NCI-H82 (cell line): ENCODE results near the gene TP53BP1.
"Not testable (repeated sequence)": the region's sequence is repeated elsewhere in the genome, so short reads cannot be mapped to it uniquely, and the experiment has no call there.

Experiments used
- DNase-seq: peaks from one replicate; lab custom pipeline; 2025; lab: John Stamatoyannopoulos, UW

Gene TP53BP1

GRCh38 chr15:43420435-43420834 is 72.5 kb downstream of the TP53BP1 start:
- DNase-seq = no peak

DNA sequence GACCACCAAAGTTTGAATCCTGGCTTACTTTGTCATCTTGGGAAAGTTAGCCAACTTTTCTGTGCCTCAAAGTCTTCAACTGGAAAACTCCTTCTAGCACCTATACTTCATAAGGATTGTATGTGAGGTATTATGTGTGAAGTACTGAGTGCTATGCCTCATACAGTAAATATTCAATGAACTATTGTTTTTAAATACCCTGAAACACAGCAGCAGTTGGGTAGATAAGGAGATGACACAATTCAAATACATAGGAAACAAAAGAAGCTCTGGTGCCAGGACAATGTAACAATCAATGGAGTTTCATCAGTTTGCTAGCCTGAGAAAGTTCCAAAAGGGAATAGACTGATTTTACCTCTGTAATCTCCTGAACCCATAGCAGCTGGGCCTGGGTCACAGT is 78.8 kb downstream of the TP53BP1 start:
- DNase-seq = no peak

DNA sequence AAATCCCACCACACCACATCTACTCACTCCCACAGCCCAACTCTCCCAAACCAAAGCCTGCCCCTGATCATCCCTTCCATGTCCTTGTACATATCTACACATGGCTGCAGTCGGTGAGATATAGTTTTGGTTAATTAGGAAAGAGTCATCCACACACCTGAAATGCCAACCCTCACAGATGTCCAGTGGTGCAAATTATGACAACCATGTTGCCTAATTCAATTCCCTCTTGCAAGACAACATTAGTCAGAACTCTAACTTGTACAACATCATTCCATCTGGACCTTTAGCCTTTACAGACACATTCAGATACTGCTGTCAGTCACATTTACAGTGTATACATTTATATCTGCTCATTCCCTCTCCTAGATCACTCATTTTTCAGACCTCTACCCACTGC is 80.9 kb downstream of the TP53BP1 start:
- no peak for DNase-seq

DNA sequence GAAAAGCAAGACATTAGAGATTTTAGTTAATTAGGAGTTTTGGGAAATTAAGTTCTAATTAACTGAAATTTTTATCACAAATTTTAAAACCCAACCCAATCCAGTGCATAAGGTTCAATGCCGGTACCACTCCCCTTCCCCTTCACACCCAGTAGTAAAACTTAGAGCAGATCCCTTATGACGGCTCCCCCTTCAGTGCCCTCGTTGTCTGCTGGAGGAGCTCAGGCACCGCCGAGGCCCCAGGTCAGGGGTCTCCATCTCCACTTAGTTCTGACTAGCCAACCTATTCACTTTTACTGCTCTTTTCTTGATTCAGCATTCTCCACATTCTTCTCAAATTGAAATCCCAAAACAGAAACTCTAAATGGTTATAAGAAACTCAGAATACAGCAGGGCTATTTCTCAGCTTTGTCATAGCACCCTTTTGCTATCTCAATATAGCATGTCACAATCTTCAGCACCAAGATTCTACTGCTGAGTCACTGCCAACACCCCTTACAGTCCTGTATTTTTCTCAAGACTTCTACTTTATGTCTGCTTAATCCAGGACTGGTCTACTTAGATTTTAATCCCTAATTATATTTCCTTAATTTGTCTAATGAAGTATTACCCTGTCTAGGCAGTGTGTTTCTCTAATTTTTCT is 82.3 kb downstream of the TP53BP1 start:
- DNase-seq = no peak

GRCh38 chr15:43408789-43409188 is 84.2 kb downstream of the TP53BP1 start:
- no peak for DNase-seq

DNA sequence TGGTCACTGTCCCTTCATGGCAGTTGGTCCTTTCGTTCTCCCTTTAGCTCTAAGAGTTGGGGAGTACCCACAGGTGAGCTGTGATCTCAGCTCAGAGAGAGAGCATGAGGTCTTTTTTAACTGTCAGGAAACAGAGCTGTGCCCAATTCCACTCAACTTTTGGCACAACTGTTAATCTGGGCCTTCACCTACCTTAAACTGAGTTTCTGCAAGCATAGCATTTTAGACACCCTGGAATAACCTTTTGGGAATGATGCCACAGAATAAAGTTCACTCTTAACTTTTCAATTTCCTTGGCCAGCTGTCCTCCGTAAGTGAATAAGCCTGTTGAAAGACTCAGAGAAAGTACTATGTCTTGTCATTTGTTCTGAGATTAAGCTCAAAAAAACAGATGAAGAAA is 86.1 kb downstream of the TP53BP1 start:
- DNase-seq = no peak

GRCh38 chr15:43406189-43406588 is 86.8 kb downstream of the TP53BP1 start:
- DNase-seq = no peak

DNA sequence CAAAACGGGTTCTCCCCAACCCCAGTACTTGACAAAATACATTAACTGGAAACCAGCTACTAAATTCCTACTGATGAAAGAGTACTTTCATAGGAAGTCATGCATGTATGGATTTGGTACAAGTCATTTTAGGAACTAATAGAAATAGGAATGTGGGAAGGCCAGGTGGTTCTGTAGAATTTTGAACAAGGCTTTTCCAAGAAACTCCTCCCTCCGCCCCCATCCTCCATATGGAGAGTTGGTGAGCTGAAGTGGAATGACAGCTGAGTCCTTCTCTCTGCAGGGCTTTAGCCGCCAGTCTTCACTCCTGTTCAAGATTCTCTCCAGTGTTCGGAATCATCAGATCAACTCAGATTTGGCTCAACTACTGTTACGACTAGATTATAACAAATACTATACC is 88.8 kb downstream of the TP53BP1 start:
- no peak for DNase-seq

DNA sequence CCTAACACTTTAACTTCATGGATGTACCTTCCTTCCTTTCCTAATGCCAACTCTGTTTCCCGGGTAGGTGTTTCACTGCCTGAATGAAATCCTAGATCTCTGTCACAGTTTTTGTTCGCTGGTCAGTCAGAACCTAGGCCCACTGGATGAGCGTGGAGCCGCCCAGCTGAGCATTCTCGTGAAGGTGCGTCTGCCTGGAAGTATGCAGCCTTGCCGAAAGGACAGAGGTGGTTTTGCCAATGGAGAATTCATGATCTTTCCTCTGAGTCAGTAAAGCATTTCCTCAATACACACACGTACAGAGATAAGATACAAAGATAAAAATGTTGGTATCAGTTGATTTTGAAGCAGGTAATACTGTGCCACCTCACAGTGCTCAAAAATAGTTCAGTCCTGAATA is 89.3 kb downstream of the TP53BP1 start:
- DNase-seq = no peak

GRCh38 chr15:43402255-43402654 is 90.7 kb downstream of the TP53BP1 start:
- DNase-seq = no peak

GRCh38 chr15:43393592-43393991 is 99.4 kb downstream of the TP53BP1 start:
- DNase-seq = not testable (repeated sequence)

DNA sequence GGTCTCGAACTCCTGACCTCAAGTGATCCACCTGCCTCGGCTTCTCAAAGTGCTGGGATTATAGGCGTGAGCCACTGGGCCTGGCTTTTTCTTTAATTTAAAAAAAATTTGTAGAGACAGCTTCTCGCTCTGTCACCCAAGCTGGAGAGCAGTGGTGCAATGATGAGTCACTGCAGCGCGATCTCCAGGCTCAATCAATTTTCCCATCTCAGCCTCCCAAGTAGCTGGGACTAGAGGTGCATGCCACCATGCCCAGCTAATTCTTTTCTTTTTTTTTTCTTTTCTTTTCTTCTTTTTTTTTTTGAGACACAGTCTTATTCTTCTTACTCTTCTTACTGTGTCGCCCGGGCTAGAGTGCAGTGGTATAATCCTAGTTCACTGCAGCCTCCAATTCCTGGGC is 102.2 kb downstream of the TP53BP1 start:
- DNase-seq = no peak

- no peak for DNase-seq
Measured at GRCh38 chr15:43383070-43383469, 109.9 kb downstream of the TP53BP1 start.

DNA sequence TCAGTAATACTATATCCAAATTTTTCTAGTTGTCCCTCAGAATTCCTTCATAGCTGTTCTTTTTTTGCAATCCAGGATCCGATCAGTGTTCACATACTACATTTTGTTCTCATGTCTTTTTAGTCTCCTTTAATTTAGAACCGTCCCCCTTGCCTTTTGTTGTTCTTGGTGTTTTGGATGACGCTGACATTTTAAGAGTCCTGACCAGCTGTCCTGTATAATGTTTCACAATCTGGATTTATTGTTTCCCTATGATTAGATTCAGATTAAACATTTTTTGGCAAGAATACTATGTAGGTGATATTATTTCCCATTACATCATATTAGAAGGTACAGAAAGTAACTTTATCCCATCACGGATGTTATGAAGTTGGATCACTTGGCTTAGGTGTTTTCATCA is 110.6 kb downstream of the TP53BP1 start:
- no peak for DNase-seq

DNA sequence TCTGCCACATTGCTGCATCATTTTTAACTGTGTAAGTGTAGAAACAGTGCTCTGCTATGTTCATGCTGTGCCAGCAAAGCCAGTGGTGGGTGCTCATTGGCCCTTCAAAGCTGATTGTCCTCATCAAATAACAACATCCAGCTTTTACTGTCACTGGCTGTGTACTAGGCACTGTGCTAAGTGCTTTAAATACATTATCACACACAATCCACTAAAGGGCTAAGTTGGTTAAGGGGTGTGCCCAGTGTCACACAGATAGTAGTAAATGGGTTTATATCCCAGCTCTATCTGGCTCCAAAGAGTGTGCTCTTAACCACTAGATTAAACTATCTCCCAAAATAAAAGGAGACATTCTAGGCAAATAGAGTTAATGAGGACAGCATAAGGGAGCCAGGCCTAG is 114.4 kb downstream of the TP53BP1 start:
- peak; percentile 69 for DNase-seq

- DNase-seq = peak; percentile 71
Measured at GRCh38 chr15:43376017-43376705, 116.8 kb downstream of the TP53BP1 start.

- DNase-seq = peak; percentile 95
Measured at GRCh38 chr15:43370975-43371974, 121.7 kb downstream of the TP53BP1 start, which contains the start of the genes TUBGCP4 and ZSCAN29. TSS of gene TUBGCP4 (plus strand) at chr15:43371101. CDS start at chr15:43371355, 254 bp downstream. TSS of gene ZSCAN29 (minus strand) at chr15:43371043. CDS start at chr15:43369913, 1,130 bp downstream.

- peak; percentile 66 for DNase-seq
Measured at GRCh38 chr15:43370310-43370974, 122.5 kb downstream of the TP53BP1 start.

DNA sequence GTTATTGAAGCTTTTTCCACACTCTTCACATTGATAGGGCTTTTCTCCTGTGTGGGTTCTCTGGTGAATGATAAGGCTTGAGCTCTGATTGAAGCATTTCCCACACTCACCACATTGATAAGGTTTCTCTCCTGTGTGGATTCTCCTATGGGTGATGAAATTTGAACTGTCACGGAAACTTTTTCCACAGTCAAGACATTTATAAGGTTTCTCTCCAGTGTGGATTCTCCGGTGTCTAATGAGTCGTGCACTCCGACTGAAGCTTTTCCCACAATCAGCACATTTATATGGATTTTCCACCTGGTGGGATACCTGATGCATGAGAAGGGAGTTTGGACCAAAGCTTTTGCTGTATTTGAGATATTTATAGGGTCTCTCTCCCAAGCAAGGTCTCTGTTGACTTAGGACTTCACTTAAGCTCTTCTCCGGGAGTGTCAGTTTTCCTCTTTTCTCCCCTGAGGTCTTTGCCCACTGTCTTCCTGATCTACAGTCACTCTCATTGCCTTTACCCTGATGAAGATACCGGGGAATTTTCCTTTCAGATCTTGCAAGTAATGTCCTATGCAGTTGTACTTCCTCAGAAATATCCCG is 131.5 kb downstream of the TP53BP1 start:
- DNase-seq = no peak

GRCh38 chr15:43360821-43361220 is 132.1 kb downstream of the TP53BP1 start:
- no peak for DNase-seq
